SK-N-SH treated with all-trans-retinoic acid at 6 μM for 48 hours (cell line): ENCODE data around the gene KIRREL3.

Experiments used
- ATAC-seq: fragments of 200-7000 bp; cut with Tn5 transposase; 3 replicates; pipeline ENCODE4 v1.9.1; 2020; ENCODE audit warnings: mild to moderate bottlenecking, moderate library complexity
- ARNTL ChIP-seq: fragments of 450-650 bp; formaldehyde crosslinking; IDR thresholded peaks from 2 replicates; pipeline ENCODE4 v1.5.0; 2020; ENCODE audit warnings: low read depth, mild to moderate bottlenecking, moderate library complexity, borderline replicate concordance
- BACH2 ChIP-seq: fragments of 250-450 bp; sonication (Bioruptor Pico); IDR thresholded peaks from 2 replicates; pipeline ENCODE4 v1.9.0; 2021; ENCODE audit warnings: mild to moderate bottlenecking, borderline replicate concordance
- CSDC2 ChIP-seq: fragments of 250-450 bp; sonication (Bioruptor Pico); IDR thresholded peaks from 2 replicates; pipeline ENCODE4 v1.5.0; 2020; ENCODE audit warnings: mild to moderate bottlenecking, moderate library complexity
- ESRRG ChIP-seq: fragments of 250-450 bp; sonication (Bioruptor Pico); IDR thresholded peaks from 2 replicates; pipeline ENCODE4 v1.6.1; 2021; ENCODE audit warnings: mild to moderate bottlenecking
- GLIS3 ChIP-seq: fragments of 250-450 bp; sonication (Bioruptor Pico); IDR thresholded peaks from 2 replicates; pipeline ENCODE4 v1.5.0; 2020; ENCODE audit warnings: mild to moderate bottlenecking, moderate library complexity
- ISL1 ChIP-seq: fragments of 250-450 bp; sonication (Bioruptor Pico); IDR thresholded peaks from 2 replicates; pipeline ENCODE4 v2.1.2; 2022; ENCODE audit warnings: mild to moderate bottlenecking, moderate library complexity
- OSR1 ChIP-seq: fragments of 250-450 bp; sonication (Bioruptor Pico); IDR thresholded peaks from 2 replicates; pipeline ENCODE4 v1.8.0; 2022; ENCODE audit warnings: moderate library complexity, mild to moderate bottlenecking, inconsistent platforms
- PPARA ChIP-seq: fragments of 250-450 bp; sonication (Bioruptor Pico); IDR thresholded peaks from 2 replicates; pipeline ENCODE4 v1.5.0; 2020; ENCODE audit warnings: mild to moderate bottlenecking, borderline replicate concordance
- RARB ChIP-seq: fragments of 250-450 bp; sonication (Bioruptor Pico); IDR thresholded peaks from 2 replicates; pipeline ENCODE4 v1.8.0; 2021; ENCODE audit warnings: mild to moderate bottlenecking, moderate library complexity
- SNAI2 ChIP-seq: fragments of 250-450 bp; sonication (Bioruptor Pico); IDR thresholded peaks from 2 replicates; pipeline ENCODE4 v1.5.0; 2020; ENCODE audit warnings: mild to moderate bottlenecking, moderate library complexity
- TCF4 ChIP-seq: fragments of 250-450 bp; sonication (Bioruptor Pico); IDR thresholded peaks from 2 replicates; pipeline ENCODE4 v1.8.0; 2021; ENCODE audit warnings: mild to moderate bottlenecking, moderate library complexity, borderline replicate concordance
- TOX ChIP-seq: fragments of 250-450 bp; sonication (Bioruptor Pico); IDR thresholded peaks from 2 replicates; pipeline ENCODE4 v1.8.0; 2021; ENCODE audit warnings: mild to moderate bottlenecking, moderate library complexity, borderline replicate concordance
- ZC3H10 ChIP-seq: fragments of 250-450 bp; sonication (Bioruptor Pico); IDR thresholded peaks from 2 replicates; pipeline ENCODE4 v1.5.1; 2021; ENCODE audit warnings: mild to moderate bottlenecking, moderate library complexity
- ZFP3 ChIP-seq: fragments of 250-450 bp; sonication (Bioruptor Pico); IDR thresholded peaks from 2 replicates; pipeline ENCODE4 v1.5.0; 2020; ENCODE audit warnings: mild to moderate bottlenecking, moderate library complexity
- ZFP30 ChIP-seq: fragments of 450-650 bp; formaldehyde crosslinking; IDR thresholded peaks from 2 replicates; pipeline ENCODE4 v1.5.0; 2022; ENCODE audit warnings: mild to moderate bottlenecking, moderate library complexity
- ZNF565 ChIP-seq: fragments of 450-650 bp; formaldehyde crosslinking; conservative IDR thresholded peaks from 2 replicates; pipeline ENCODE4 v1.5.0; 2020; ENCODE audit warnings: low read depth, mild to moderate bottlenecking, moderate library complexity
- ZNF70 ChIP-seq: fragments of 450-650 bp; formaldehyde crosslinking; IDR thresholded peaks from 2 replicates; pipeline ENCODE4 v1.5.0; 2020; ENCODE audit warnings: mild to moderate bottlenecking, moderate library complexity
- ZNF8 ChIP-seq: fragments of 450-650 bp; formaldehyde crosslinking; IDR thresholded peaks from 2 replicates; pipeline ENCODE4 v1.5.0; 2020; ENCODE audit warnings: mild to moderate bottlenecking, moderate library complexity
- TF ChIP-seq, protein P1 (sequence below): fragments of 250-450 bp; sonication (Bioruptor Pico); IDR thresholded peaks from 2 replicates; pipeline ENCODE4 v1.5.1; 2021; ENCODE audit warnings: mild to moderate bottlenecking, moderate library complexity
- TF ChIP-seq, protein P2 (sequence below): fragments of 250-450 bp; sonication (Bioruptor Pico); IDR thresholded peaks from 2 replicates; pipeline ENCODE4 v1.8.0; 2020; ENCODE audit warnings: mild to moderate bottlenecking, moderate library complexity, borderline replicate concordance
- TF ChIP-seq, protein P3 (sequence below): fragments of 250-450 bp; sonication (Bioruptor Pico); IDR thresholded peaks from 2 replicates; pipeline ENCODE4 v1.5.0; 2020; ENCODE audit warnings: mild to moderate bottlenecking, moderate library complexity
- TF ChIP-seq, protein P4 (sequence below): fragments of 250-450 bp; sonication (Bioruptor Pico); IDR thresholded peaks from 2 replicates; pipeline ENCODE4 v1.8.0; 2021; ENCODE audit warnings: low read depth, mild to moderate bottlenecking, moderate library complexity, borderline replicate concordance
- TF ChIP-seq, protein P5 (sequence below): fragments of 250-450 bp; sonication (Bioruptor Pico); IDR thresholded peaks from 2 replicates; pipeline ENCODE4 v1.5.1; 2020; ENCODE audit warnings: low read depth, mild to moderate bottlenecking, moderate library complexity

Gene KIRREL3

DNA sequence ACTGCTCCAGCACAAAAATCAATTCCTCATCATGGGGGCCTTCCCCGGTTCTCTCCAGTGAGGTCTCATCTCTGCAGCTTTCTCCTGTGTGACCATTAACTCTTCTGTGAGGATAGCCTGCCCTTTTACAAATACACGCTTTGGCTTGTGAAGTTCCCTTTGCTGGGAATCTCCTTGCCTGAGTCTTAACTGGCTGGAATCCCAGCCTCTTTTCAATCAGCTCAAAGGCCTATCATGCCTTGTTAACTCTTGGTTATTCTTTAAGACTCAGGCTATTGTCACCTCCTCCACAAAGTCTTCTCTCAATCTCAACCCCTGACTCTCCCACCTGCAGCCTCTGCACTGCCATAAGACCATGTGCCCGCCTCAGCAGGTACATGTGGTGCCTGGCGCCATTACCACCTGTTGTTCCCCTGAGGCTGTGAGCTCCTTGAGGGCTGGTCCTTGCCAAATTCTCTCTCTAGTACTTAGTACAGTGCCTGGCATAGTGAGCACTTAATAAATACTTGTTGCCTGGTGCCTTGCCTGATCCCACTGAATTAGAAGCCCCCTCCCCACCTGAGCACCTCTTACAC, 516.9 kb downstream of the KIRREL3 start:
- ATAC-seq: no peak
- TF ChIP-seq PPARA (CRISPR knock-in tag) (no peak), OSR1 (no peak), ZC3H10 (CRISPR knock-in tag) (no peak), TCF4 (no peak), BACH2 (CRISPR knock-in tag) (no peak), ARNTL (no peak), ESRRG (CRISPR knock-in tag) (no peak), GLIS3 (no peak), ZFP30 (no peak), ZNF8 (CRISPR knock-in tag) (no peak), ZNF565 (CRISPR knock-in tag) (no peak), ZNF70 (CRISPR knock-in tag) (no peak), SNAI2 (no peak), ZFP3 (CRISPR knock-in tag) (no peak), TOX (CRISPR knock-in tag) (no peak), CSDC2 (CRISPR knock-in tag) (no peak), RARB (CRISPR knock-in tag) (no peak)
- TF ChIP-seq, protein P1, sequence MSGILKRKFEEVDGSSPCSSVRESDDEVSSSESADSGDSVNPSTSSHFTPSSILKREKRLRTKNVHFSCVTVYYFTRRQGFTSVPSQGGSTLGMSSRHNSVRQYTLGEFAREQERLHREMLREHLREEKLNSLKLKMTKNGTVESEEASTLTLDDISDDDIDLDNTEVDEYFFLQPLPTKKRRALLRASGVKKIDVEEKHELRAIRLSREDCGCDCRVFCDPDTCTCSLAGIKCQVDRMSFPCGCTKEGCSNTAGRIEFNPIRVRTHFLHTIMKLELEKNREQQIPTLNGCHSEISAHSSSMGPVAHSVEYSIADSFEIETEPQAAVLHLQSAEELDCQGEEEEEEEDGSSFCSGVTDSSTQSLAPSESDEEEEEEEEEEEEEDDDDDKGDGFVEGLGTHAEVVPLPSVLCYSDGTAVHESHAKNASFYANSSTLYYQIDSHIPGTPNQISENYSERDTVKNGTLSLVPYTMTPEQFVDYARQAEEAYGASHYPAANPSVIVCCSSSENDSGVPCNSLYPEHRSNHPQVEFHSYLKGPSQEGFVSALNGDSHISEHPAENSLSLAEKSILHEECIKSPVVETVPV (CRISPR knock-in tag): no peak
- TF ChIP-seq, protein P2, sequence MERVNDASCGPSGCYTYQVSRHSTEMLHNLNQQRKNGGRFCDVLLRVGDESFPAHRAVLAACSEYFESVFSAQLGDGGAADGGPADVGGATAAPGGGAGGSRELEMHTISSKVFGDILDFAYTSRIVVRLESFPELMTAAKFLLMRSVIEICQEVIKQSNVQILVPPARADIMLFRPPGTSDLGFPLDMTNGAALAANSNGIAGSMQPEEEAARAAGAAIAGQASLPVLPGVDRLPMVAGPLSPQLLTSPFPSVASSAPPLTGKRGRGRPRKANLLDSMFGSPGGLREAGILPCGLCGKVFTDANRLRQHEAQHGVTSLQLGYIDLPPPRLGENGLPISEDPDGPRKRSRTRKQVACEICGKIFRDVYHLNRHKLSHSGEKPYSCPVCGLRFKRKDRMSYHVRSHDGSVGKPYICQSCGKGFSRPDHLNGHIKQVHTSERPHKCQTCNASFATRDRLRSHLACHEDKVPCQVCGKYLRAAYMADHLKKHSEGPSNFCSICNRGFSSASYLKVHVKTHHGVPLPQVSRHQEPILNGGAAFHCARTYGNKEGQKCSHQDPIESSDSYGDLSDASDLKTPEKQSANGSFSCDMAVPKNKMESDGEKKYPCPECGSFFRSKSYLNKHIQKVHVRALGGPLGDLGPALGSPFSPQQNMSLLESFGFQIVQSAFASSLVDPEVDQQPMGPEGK (CRISPR knock-in tag): no peak

DNA sequence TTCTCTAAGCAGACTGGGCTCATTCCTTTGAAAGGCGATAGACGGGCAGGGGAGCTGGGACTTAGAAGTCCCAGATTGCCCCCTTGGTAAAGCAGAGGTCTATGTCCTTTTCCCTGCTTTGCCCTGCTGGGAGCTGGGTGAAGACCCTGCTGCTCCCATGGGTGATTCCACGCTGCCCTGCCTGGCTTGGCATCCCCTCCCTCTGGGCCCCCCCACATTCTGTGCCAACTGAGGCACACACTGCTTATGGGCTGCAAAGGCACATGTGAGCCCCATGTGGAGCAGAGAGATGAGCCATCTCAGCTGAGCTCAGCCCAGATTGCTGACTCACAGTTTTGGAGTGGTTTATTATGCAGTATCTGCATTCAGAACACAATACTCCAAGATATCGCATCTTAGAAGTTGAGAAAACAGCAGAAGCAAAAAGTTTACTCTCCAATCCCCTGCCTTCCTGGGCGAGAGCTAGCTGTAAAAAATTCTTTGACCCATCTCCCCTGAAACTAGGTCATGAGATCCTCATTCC, 517.9 kb downstream of the KIRREL3 start:
- TF ChIP-seq ARNTL: no peak
- TF ChIP-seq, protein P3, sequence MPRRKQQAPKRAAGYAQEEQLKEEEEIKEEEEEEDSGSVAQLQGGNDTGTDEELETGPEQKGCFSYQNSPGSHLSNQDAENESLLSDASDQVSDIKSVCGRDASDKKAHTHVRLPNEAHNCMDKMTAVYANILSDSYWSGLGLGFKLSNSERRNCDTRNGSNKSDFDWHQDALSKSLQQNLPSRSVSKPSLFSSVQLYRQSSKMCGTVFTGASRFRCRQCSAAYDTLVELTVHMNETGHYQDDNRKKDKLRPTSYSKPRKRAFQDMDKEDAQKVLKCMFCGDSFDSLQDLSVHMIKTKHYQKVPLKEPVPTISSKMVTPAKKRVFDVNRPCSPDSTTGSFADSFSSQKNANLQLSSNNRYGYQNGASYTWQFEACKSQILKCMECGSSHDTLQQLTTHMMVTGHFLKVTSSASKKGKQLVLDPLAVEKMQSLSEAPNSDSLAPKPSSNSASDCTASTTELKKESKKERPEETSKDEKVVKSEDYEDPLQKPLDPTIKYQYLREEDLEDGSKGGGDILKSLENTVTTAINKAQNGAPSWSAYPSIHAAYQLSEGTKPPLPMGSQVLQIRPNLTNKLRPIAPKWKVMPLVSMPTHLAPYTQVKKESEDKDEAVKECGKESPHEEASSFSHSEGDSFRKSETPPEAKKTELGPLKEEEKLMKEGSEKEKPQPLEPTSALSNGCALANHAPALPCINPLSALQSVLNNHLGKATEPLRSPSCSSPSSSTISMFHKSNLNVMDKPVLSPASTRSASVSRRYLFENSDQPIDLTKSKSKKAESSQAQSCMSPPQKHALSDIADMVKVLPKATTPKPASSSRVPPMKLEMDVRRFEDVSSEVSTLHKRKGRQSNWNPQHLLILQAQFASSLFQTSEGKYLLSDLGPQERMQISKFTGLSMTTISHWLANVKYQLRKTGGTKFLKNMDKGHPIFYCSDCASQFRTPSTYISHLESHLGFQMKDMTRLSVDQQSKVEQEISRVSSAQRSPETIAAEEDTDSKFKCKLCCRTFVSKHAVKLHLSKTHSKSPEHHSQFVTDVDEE (CRISPR knock-in tag): no peak
- TF ChIP-seq ZNF565 (CRISPR knock-in tag): no peak
- TF ChIP-seq, protein P1 (CRISPR knock-in tag): no peak
- TF ChIP-seq, protein P4, sequence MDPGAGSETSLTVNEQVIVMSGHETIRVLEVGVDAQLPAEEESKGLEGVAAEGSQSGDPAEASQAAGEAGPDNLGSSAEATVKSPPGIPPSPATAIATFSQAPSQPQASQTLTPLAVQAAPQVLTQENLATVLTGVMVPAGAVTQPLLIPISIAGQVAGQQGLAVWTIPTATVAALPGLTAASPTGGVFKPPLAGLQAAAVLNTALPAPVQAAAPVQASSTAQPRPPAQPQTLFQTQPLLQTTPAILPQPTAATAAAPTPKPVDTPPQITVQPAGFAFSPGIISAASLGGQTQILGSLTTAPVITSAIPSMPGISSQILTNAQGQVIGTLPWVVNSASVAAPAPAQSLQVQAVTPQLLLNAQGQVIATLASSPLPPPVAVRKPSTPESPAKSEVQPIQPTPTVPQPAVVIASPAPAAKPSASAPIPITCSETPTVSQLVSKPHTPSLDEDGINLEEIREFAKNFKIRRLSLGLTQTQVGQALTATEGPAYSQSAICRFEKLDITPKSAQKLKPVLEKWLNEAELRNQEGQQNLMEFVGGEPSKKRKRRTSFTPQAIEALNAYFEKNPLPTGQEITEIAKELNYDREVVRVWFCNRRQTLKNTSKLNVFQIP (CRISPR knock-in tag): no peak
- no peak for TF ChIP-seq ZC3H10 (CRISPR knock-in tag)
- no peak for TF ChIP-seq SNAI2
- TF ChIP-seq CSDC2 (CRISPR knock-in tag): no peak
- no peak for TF ChIP-seq ZFP3 (CRISPR knock-in tag)
- TF ChIP-seq RARB (CRISPR knock-in tag): no peak
- TF ChIP-seq TCF4: no peak
- no peak for TF ChIP-seq GLIS3
- TF ChIP-seq, protein P5, sequence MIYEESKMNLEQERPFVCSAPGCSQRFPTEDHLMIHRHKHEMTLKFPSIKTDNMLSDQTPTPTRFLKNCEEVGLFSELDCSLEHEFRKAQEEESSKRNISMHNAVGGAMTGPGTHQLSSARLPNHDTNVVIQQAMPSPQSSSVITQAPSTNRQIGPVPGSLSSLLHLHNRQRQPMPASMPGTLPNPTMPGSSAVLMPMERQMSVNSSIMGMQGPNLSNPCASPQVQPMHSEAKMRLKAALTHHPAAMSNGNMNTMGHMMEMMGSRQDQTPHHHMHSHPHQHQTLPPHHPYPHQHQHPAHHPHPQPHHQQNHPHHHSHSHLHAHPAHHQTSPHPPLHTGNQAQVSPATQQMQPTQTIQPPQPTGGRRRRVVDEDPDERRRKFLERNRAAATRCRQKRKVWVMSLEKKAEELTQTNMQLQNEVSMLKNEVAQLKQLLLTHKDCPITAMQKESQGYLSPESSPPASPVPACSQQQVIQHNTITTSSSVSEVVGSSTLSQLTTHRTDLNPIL (CRISPR knock-in tag): no peak
- TF ChIP-seq PPARA (CRISPR knock-in tag): no peak
- TF ChIP-seq ZNF70 (CRISPR knock-in tag): no peak
- TF ChIP-seq BACH2 (CRISPR knock-in tag): no peak
- no peak for TF ChIP-seq ISL1 (CRISPR knock-in tag)
- no peak for TF ChIP-seq TOX (CRISPR knock-in tag)
- no peak for TF ChIP-seq ZNF8 (CRISPR knock-in tag)
- no peak for ATAC-seq
